ENCODE measurements around the gene ASNS.
"Not testable (repeated sequence)": the region's sequence is repeated elsewhere in the genome, so short reads cannot be mapped to it uniquely, and the experiment has no call there.

Gene ASNS, protein sequence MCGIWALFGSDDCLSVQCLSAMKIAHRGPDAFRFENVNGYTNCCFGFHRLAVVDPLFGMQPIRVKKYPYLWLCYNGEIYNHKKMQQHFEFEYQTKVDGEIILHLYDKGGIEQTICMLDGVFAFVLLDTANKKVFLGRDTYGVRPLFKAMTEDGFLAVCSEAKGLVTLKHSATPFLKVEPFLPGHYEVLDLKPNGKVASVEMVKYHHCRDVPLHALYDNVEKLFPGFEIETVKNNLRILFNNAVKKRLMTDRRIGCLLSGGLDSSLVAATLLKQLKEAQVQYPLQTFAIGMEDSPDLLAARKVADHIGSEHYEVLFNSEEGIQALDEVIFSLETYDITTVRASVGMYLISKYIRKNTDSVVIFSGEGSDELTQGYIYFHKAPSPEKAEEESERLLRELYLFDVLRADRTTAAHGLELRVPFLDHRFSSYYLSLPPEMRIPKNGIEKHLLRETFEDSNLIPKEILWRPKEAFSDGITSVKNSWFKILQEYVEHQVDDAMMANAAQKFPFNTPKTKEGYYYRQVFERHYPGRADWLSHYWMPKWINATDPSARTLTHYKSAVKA

DNA sequence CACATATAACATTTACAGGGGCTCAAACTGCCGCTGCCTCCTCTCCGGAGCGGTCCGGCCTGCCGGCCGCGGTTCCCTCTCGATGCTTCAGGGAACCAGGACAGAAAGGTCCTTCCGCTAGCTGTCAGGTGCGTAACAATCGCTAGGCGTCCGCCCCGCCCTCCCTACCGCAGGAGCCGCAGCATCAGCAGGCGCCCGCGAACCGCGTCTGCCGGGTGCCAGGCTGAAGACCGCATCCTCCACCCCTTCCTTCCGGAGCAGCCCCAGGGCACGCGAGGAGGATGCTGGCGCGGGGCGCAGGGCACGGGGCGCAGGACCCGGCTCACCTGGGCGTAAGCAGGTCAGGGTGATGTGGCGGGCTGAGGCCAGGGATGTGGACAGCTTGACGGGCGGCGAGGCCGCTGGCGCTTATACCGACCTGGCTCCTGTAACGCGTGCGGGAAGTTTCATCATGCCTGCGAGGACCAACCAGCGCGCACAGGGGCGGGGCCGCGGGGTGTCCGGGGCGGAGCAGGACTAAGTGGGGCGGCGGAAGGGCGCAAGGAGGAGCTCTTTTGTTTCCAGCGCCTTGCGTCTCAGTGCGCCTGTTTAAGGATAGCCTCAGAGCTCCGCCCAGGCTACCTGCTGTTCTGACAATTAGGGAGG, at the start of gene ASNS:
Gene ASNS (minus strand): TSS at position 384 of the 645 bp plus-strand sequence. CDS start 3,252 bp downstream, outside the sequence.
- DNase-seq (ENCODE audit: low read depth in 2 of 2): peak; percentile 83 to 91

DNA sequence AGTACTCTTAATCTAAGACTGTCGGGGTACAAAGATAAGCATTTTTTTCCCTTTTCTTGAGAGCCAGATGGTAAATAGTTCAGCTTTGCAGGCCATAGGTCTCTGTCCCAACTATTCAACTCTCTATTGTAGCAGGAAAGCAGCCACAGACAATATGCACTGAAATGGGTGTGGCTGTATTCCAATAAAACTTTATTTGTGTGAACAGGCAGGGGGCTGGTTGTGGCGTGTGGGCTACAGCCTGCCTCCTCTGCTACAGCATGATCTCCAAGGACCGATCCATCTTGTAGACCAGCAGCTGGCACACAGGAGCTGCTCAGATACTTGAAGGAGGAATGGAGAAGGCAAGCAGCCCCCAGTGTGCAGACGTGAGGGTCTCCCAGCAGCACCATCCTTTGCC, 49.0 kb upstream of the ASNS start:
- not testable (repeated sequence) for DNase-seq (ENCODE audit: low read depth in 2 of 2)

DNA sequence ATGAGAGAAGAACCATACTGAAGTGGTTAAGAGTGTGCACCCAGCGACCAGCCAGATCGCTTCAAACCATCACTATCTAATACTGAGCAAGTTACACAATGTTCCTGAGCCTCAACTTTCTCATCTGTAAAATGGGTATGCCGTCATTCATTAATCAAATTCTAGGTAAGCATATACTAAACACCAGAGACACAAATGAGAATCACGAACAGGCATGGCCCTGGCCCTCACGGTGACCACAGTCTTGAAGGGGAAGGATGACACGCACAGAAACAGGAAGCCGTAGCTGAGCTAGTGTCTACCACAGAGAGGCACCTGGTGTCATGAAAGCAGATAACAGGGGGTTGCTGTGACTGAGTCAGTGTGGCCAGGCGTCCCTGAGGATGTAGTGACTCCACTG, 43.1 kb upstream of the ASNS start:
- not testable (repeated sequence) for DNase-seq (ENCODE audit: low read depth in 2 of 2)

DNA sequence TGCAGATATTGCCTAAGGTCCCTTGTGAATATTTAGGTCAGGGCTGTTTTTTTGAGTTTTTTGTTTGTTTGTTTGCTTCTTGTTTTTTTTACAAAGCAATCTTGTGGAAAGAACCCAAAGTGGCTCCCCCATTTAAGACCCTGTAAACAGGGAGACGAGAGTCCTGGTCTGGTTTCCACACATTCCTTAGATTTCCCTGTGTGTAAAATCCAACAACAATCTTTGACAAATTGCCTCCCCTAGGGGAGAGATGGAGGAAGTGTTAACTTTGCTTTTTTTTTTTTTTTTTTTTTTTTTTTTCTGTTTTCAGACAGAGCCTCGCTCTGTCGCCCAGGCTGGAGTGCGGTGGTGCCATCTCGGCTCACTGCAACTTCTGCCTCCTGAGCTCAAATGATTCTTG, 40.1 kb upstream of the ASNS start:
- not testable (repeated sequence) for DNase-seq (ENCODE audit: low read depth in 2 of 2)

DNA sequence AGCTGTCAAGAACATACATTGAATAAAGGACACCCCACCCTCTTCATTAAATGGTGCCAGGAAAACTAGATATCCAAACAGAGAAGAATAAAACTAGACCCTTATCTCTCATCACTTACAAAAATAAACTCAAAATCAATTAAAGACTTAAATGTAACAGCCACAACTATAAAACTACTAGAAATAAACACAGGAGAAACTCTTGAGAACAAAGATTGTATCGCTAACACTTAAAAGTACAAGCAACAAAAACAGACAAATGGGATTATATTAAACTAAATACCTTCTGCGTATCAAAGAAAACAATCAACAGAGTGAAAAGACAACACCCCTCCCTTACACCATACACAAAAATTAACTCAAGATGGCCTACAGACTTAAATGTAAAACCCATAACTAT, 24.7 kb upstream of the ASNS start:
- not testable (repeated sequence) for DNase-seq (ENCODE audit: low read depth in 2 of 2)

DNA sequence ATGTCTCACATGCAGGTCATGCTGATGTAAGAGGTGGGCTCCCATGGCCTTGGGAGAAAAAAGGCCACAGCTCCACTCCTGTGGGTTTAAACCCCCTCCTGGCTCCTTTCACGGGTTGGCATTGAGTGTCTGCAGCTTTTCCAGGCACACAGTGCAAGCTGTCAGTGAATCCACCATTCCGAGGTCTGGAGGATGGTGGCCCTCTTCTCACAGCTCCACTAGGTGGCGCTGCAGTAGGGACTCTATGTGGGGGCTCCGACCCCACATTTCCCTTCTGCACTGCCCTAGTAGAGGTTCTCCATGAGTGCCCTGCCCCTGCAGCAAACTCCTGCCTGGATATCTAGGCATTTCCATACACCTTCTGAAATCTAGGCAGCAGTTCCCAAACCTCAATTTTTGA, 19.5 kb upstream of the ASNS start:
- not testable (repeated sequence) for DNase-seq (ENCODE audit: low read depth in 2 of 2)

DNA sequence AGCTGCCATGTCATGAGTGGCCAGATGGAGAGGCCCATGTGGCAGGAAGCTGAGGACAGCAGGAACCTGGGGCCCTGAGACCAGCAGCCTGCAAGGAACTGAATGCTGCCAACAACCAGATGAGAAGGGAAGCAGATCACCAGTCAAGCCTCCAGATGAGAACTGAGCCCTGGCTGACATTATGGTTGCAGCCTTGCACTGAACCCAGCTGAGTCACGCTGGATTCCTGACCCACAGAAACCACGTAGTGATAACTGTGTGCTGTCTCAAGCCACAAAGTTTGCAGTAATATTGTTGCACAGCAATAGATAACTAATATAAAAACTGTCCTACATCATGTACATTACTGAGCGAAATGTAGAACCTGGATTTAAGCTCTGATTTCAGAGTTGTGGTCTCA, 7.3 kb upstream of the ASNS start:
- not testable (repeated sequence) for DNase-seq (ENCODE audit: low read depth in 2 of 2)

DNA sequence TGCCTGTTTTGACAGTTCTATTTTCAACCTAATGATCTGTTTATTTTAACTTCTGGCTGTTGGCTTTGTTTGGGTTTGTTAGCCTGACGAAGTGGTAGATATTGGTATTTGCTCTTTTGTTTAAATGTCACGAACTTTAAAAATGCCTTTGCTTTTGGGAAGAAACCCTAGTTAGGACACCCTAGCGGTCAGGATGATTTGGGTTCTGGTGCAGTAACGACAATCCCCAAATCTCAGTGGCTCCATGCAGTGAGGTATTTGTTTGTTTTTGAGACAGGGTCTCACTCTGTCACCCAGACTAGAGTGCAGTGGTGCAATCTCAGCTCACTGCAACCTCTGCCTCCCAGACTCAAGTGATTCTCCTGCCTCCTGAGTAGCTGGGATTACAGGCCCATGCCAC, 2.7 kb upstream of the ASNS start:
- not testable (repeated sequence) for DNase-seq (ENCODE audit: low read depth in 2 of 2)

DNA sequence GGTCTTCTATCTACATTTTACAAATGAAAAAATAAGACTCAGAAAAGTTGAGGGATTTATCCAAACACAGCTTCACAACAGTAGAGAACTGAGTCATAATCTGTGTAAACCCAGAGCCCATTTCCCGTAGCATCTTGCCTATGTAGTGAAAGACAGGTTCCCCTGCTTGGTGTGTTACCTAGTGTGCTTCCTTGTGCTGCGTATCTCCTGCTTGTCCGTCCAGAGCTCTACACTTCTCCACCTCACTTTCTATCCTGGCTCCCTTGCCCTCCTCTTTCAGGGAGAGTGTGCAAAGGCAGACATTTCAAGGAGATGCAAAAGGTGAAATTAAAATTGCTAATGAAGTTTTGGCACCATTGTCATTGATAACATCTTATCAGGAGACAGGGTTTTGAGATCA, 1.4 kb upstream of the ASNS start:
- DNase-seq (ENCODE audit: low read depth in 2 of 2): no peak

DNA sequence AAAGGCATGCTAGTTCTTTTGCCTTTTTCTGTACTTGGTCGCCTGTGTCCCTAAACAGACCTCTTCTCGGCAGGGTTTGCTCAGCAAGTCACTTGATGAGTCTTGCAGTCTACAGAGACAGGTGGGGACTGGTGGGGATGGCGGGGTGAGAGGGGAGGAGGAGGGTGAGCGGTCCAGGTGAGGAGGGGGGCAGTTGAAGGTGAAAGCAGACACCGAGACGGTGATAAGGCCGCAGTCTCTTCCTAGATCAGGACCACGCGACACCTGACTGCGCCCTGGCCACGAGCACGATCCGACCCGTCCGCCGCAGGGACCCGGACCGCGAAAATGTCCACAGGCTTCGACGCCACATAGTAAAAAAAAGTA, 566 bp downstream of the ASNS start:
- DNase-seq (ENCODE audit: low read depth in 2 of 2): peak; percentile 18 to 28

DNA sequence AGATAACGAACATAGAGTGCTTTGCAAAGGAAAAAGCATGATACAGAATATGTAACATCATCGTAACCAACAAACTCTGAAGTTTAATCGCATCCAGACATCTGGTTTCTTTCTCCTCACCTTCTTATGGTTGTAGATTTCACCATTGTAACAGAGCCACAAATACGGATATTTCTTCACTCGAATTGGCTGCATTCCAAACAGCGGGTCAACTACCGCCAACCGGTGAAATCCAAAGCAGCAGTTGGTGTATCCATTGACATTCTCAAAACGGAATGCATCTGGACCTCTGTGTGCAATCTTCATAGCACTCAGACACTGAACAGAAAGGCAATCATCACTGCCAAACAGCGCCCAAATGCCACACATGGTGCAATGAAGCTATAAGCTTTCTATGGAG, 3.4 kb downstream of the ASNS start:
- no peak for DNase-seq (ENCODE audit: low read depth in 2 of 2)

DNA sequence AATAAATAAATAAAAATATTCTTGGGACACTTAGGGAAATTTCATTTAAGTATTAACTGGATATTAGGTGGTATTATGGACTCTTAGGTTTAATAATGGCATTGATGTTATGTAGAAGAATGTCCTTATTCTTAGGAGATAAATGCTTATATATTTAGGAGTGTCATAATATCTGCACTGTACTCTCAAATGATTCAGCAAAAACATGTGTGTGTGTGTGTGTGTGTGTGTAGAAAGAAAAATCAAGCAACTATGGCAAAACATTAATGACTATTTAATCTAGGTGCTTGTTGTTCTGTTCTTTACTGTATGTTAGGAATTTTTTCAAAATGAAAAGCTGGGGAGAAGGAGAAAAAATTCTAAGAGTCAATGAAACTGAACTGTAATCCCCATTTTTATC, 3.9 kb downstream of the ASNS start:
- DNase-seq (ENCODE audit: low read depth in 2 of 2): no peak

DNA sequence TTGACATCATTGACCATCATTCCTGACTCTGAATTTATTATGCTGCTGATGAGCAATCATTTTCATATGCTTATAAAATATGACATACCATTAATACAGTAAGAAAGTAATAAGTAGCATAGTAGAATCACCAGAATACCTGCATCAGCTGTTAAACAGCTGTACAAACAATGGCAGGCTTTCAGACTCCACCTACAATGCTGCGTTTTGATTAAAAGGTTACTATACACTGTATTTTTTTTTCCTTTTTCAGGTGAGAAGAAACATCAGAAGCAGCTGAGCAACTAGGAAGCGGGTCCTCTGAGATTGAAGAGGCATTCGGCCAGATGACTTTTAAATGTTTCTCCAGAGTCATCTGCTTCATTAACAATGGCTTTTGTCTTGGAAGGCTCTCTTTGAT, 7.1 kb downstream of the ASNS start:
- DNase-seq (ENCODE audit: low read depth in 2 of 2): no peak

DNA sequence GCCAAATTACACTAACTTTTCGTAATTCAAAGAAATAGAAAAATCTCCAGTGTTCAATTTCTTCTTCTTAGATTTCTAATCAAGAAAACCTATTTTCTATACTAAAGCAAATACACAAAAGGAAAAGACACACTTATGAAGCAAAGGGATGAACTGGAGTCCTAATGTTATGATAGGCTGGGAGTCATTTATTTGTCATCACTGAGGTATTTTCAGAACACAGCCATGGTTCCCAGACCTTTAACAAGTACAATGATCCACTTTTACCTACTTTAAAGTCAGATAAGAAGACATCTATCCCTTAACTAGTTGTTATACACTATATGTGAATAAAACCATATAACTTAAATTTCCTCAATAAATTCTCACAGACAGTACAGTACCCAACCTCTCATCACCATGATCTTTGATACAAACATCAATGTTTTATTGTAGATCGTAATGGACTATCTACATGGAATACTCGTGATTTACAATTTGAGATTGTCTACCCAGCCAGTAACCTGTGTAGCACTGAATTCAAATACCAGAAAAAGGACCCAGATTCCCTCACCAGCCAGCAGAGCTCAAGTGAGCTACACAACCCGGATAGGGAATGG, 12.5 kb downstream of the ASNS start:
- no peak for DNase-seq (ENCODE audit: low read depth in 2 of 2)

DNA sequence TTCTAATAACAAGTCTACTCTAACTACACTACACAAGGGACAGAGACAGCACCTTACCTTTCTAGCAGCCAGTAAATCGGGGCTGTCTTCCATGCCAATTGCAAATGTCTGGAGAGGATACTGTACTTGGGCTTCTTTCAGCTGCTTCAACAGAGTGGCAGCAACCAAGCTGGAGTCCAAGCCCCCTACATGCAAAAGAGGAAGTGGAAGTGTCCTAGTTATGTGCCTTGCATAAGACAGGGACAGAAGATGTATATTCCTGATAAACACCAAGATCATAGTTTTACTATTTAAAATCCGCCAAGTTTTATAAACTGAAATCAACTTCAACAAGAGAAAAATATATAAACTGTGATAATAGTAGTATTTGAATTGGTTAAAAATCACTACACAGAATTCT, 14.0 kb downstream of the ASNS start:
- no peak for DNase-seq (ENCODE audit: low read depth in 2 of 2)

DNA sequence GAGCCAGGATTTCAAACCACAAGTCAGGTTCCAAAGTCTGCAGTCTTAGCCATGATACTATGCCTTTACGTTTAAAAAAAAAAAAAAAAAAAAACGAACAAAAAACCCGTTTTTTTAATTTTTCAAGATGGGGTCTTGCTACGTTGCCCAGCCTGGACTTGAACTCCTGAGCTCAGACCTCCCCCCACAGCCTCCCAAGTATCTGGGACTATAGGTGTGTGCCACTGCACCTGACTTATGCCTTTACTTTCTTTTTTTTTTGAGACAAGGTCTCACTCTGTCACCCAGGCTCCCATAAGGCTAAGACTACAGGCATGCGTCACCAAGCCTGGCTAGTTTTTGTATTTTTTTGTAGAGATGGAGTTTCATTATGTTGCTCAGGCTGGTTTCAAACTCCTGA, 14.7 kb downstream of the ASNS start:
- DNase-seq (ENCODE audit: low read depth in 2 of 2): no peak

DNA sequence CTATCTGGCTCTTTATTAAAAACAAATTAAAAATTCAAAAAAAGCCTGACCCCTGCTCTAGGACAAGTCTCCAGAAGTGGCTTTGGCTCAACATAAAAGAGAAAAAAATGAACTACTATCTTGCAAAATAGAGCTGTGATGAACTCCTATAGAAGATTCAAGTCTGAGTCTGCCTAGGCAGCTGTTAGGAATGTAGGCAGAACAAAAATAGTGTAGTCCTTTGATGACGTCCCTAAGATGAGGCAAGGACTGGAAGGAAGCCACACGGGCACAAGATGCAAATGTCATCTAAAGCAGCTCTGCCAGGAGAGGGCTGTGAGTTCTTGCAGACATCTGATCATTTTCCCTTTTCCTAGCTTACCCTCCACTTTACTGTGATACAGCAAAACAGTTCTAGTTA, 20.5 kb downstream of the ASNS start:
- DNase-seq (ENCODE audit: low read depth in 2 of 2): no peak

DNA sequence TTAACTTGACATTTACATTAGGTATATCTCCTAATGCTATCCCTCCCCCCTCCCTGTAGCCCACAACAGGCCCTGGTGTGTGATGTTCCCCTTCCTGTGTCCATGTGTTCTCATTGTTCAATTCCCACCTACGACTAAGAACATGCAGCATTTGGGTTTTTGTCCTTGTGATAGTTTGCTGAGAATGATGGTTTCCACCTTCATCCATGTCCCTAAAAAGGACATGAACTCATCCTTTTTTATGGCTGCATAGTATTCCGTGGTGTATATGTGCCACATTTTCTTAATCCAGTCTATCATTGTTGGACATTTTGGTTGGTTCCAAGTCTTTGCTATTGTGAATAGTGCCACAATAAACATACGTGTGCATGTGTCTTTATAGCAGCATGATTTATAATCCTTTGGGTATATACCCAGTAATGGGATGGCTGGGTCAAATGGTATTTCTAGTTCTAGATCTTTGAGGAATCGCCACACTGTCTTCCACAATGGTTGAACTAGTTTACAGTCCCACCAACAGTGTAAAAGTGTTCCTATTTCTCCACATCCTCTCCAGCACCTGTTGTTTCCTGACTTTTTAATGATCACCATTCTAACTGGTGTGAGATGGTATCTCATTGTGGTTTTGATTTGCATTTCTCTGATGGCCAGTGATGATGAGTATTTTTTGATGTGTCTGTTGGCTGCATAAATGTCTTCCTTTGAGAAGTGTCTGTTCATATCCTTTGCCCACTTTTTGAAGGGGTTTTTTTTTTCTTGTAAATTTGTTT, 21.8 kb downstream of the ASNS start:
- not testable (repeated sequence) for DNase-seq (ENCODE audit: low read depth in 2 of 2)

DNA sequence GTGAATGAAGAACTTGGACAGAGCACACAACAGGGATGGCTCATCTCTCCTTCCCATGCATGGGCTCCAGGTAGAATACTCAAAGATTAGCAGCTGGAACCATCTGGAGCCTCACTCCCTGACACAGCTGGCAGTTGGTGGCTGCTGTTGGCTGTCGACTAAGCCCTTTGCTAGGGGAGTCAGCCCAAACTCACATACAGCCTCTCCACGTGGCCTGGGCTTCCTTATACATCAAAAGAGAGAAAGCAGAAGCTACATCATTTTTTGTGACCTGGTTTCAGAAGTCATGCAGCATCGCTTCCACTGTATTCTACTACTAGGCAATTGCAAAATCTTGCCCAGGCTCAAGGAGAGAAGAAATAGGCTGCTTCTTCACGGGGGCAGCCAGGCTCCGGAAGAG, 24.4 kb downstream of the ASNS start:
- DNase-seq (ENCODE audit: low read depth in 2 of 2): no peak

DNA sequence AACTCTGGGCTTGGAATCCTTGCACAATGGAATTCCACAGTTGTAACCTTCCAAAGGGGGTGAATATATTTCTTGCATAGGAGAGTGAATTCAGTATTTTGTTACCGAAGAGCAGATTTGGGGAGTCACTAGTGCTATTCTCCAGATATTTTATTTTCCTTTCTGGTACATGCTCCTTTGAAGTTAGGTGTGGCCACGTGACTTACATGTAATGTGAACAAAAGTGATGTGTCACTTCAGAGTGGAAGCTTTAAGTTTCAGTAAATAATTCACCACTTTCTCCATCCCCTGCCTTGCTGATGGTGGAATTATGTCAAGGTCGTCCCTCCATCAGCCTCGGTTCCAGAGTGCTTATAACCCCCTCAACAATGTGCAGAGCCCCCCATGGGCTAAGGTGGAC, 25.3 kb downstream of the ASNS start:
- DNase-seq (ENCODE audit: low read depth in 2 of 2): no peak

DNA sequence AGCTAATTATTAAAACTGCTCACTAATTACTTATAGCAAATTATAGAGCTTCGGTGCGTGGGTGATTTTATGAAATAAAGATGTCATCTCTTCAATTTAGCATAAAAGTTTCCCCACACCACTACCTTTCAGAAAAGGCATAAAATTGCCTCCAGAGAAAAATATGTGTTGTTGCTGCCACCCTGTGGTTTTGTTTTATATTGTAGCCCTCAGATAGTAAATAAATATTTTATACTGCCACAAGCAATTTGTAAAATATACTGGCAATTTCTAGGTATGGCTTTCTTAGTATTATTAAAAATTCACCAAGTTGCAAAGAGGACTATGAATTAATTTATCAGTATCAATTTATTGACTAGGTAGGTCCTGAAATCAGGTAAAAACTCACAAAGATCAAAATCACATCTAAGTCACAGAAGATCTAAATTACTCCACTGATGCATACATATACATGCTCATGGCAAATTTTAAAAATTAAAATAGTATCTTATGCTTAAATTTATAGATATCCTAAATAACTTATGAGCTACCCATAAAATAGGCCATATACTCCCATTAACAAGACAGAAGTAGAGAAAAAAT, 26.5 kb downstream of the ASNS start:
- DNase-seq (ENCODE audit: low read depth in 2 of 2): no peak

DNA sequence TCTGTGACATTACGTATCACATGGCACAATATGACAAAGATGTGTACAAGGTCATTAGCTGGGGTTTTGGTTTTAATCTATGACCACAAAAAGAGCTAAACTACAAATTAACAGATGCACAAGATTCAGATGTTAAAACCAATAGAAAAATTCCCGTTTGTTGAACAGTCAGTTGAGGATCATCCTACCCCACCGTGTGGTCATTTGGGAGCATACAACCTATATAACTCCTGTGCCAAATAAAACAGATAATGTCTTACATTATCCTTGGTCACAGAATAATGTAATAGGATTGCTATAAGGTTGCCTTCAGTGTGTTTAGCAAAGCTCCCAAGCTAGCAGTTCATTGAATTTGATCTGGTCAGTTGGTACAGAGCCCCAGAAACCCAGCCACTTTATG, 28.2 kb downstream of the ASNS start:
- DNase-seq (ENCODE audit: low read depth in 2 of 2): no peak

All from stimulated activated CD4-positive, alpha-beta T cell treated with anti-CD3 and anti-CD28 coated beads, Interleukin-1b, Interleukin-23, amount 100 ng/mL, for 4 hours (primary cell).